WTC11 (cell line): ENCODE measurements around the gene FAM163A.

Experiments
- ARID4B ChIP-seq: sonication (generic); formaldehyde crosslinking; IDR thresholded peaks from 2 replicates; pipeline ENCODE4 v1.8.0; 2023; ENCODE audit warnings: missing genetic modification reagents, mild to moderate bottlenecking, borderline replicate concordance
- ATF6 ChIP-seq: sonication (generic); formaldehyde crosslinking; IDR thresholded peaks from 2 replicates; pipeline ENCODE4 v1.8.1; 2023; ENCODE audit warnings: mild to moderate bottlenecking, missing genetic modification reagents
- CBFB ChIP-seq: sonication (generic); formaldehyde crosslinking; IDR thresholded peaks from 2 replicates; pipeline ENCODE4 v1.8.1; 2022; ENCODE audit warnings: mild to moderate bottlenecking, low read depth, missing genetic modification reagents
- CTCF ChIP-seq: fragments of 200-600 bp; IDR thresholded peaks from 2 replicates; pipeline ENCODE4 v1.8.0; 2022; ENCODE audit warnings: antibody characterized with exemption
- E2F1 ChIP-seq: sonication (generic); formaldehyde crosslinking; IDR thresholded peaks from 2 replicates; pipeline ENCODE4 v1.8.0; 2022; ENCODE audit warnings: mild to moderate bottlenecking, missing genetic modification reagents
- E2F4 ChIP-seq: sonication (generic); formaldehyde crosslinking; IDR thresholded peaks from 2 replicates; pipeline ENCODE4 v1.8.1; 2022; ENCODE audit warnings: low read depth, mild to moderate bottlenecking, moderate library complexity, missing genetic modification reagents, borderline replicate concordance
- E2F5 ChIP-seq: sonication (generic); formaldehyde crosslinking; IDR thresholded peaks from 2 replicates; pipeline ENCODE4 v1.8.1; 2022; ENCODE audit warnings: mild to moderate bottlenecking, moderate library complexity, missing genetic modification reagents
- ESRRA ChIP-seq: sonication (generic); formaldehyde crosslinking; IDR thresholded peaks from 2 replicates; pipeline ENCODE4 v1.8.1; 2022; ENCODE audit warnings: mild to moderate bottlenecking, missing genetic modification reagents, borderline replicate concordance
- HMGXB4 ChIP-seq: sonication (generic); formaldehyde crosslinking; IDR thresholded peaks from 2 replicates; pipeline ENCODE4 v1.8.1; 2023; ENCODE audit warnings: mild to moderate bottlenecking, moderate library complexity, missing genetic modification reagents
- MAX ChIP-seq: sonication (generic); formaldehyde crosslinking; IDR thresholded peaks from 2 replicates; pipeline ENCODE4 v1.8.0; 2022; ENCODE audit warnings: mild to moderate bottlenecking, missing genetic modification reagents
- NFYB ChIP-seq: sonication (generic); formaldehyde crosslinking; conservative IDR thresholded peaks from 2 replicates; pipeline ENCODE4 v1.8.0; 2022; ENCODE audit warnings: low read depth, missing genetic modification reagents
- TEAD4 ChIP-seq: sonication (generic); formaldehyde crosslinking; IDR thresholded peaks from 2 replicates; pipeline ENCODE4 v1.8.0; 2022; ENCODE audit warnings: mild to moderate bottlenecking, missing genetic modification reagents
- TP53 ChIP-seq: sonication (generic); formaldehyde crosslinking; IDR thresholded peaks from 2 replicates; pipeline ENCODE4 v1.8.1; 2023; ENCODE audit warnings: mild to moderate bottlenecking, missing genetic modification reagents
- ZMAT4 ChIP-seq: fragments of 250-450 bp; sonication (Bioruptor Pico); IDR thresholded peaks from 2 replicates; pipeline ENCODE4 v1.9.0; 2021; ENCODE audit warnings: mild to moderate bottlenecking

GRCh38 chr1:179808503-179808902, 65.4 kb downstream of the FAM163A start:
- TF ChIP-seq ARID4B (no peak), CTCF (no peak), ATF6 (CRISPR knock-in tag) (no peak), TEAD4 (CRISPR knock-in tag) (no peak), TP53 (CRISPR knock-in tag) (no peak), ESRRA (CRISPR knock-in tag) (no peak), E2F4 (CRISPR knock-in tag) (no peak), ZMAT4 (CRISPR knock-in tag) (no peak), HMGXB4 (CRISPR knock-in tag) (no peak), CBFB (CRISPR knock-in tag) (no peak), MAX (CRISPR knock-in tag) (no peak), NFYB (CRISPR knock-in tag) (no peak), E2F5 (no peak), E2F1 (no peak)
